RWPE1 (cell line): Measurements from ENCODE around the gene SMTNL1.

Experiments used
- CTCF ChIA-PET: fragments of 350-600 bp; sonication (Branson Sonifier 250); formaldehyde crosslinking; extraction: SDS; loops from one replicate; lab custom pipeline; 2021; lab: Yijun Ruan, JAX
- POLR2A ChIA-PET: fragments of 400-600 bp; formaldehyde crosslinking; extraction: SDS; loops from one replicate; lab custom pipeline; 2020; ENCODE audit warnings: antibody characterized with exemption; ENCODE audit not compliant: low non-redundant PET; lab: Yijun Ruan, JAX
- DNase-seq: peaks from one replicate; pipeline ENCODE4 v3.0.0; 2012; ENCODE audit warnings: low spot score
- H3K27ac ChIP-seq: fragments of 450-650 bp; 2 replicates; pipeline ENCODE4 v1.5.1; 2017
- CTCF ChIP-seq: fragments of 450-650 bp; conservative IDR thresholded peaks from 2 replicates; pipeline ENCODE4 v1.5.1; 2017; ENCODE audit warnings: low read depth, mild to moderate bottlenecking

SMTNL1 gene

GRCh38 chr11:57496109-57496820, 41.1 kb upstream of the SMTNL1 start:
- no peak for DNase-seq
- no peak overlapping the region for H3K27ac ChIP-seq
- ChIA-PET POLR2A (no interaction called here), CTCF (interaction anchor here (0.6 to 0.9 kb wide), 3 partner anchors 13 to 663 kb away, joined by 3 to 5 read pairs (median 3); no protein-coding TSS in a partner anchor)
- TF ChIP-seq CTCF, result no peak

GRCh38 chr11:57497303-57498247, 39.8 kb upstream of the SMTNL1 start:
- H3K27ac ChIP-seq, result no peak overlapping the region
- ChIA-PET CTCF (interaction anchor here (1.5 kb wide), 1 partner anchor 147 kb away, joined by 3 read pairs; no protein-coding TSS in a partner anchor), POLR2A (no interaction called here)
- no peak for TF ChIP-seq CTCF
- DNase-seq, result no peak

- no peak for DNase-seq
- ChIA-PET CTCF (interaction anchor here (1.5 kb wide), 1 partner anchor 146 kb away, joined by 3 read pairs; no protein-coding TSS in a partner anchor), POLR2A (interaction anchor here (0.7 kb wide), 1 partner anchor 20 kb away, joined by 3 read pairs; no protein-coding TSS in a partner anchor)
- no peak for TF ChIP-seq CTCF
- H3K27ac ChIP-seq, result 0 out of 2 replicates have a peak overlapping the region, but pooled peaks have one; percentile 70
Observed at GRCh38 chr11:57498540-57498939, 38.9 kb upstream of the SMTNL1 start.

- peak; percentile 99 for DNase-seq
- TF ChIP-seq CTCF, result no peak
- peak overlapping the region; percentile 70 for H3K27ac ChIP-seq
- ChIA-PET CTCF (interaction anchor here (1.2 kb wide), 1 partner anchor 16 kb away, joined by 3 read pairs; no protein-coding TSS in a partner anchor), POLR2A (interaction anchor here (0.7 kb wide), 1 partner anchor 19 kb away, joined by 3 read pairs; no protein-coding TSS in a partner anchor)
Observed at GRCh38 chr11:57499413-57499982, 37.9 kb upstream of the SMTNL1 start.

GRCh38 chr11:57499983-57500461, 37.4 kb upstream of the SMTNL1 start:
- peak overlapping the region; percentile 70 for H3K27ac ChIP-seq
- ChIA-PET CTCF (interaction anchor here (1.2 kb wide), 1 partner anchor 16 kb away, joined by 3 read pairs; no protein-coding TSS in a partner anchor), POLR2A (no interaction called here)
- no peak for TF ChIP-seq CTCF
- no peak for DNase-seq
